Liver (tissue), 9 donors: ENCODE results near the gene GMNN. TPM values are rescaled to one million over a fixed set of nuclear protein-coding genes. Genes with fewer than 3 reads are reported as not detected.
A peak's percentile ranks its signal among the peaks of the same experiment; 100 is the strongest.

ENCODE experiments used
- DNase-seq: peaks from one replicate; pipeline ENCODE4 v3.0.0-alpha.2; 2017; ENCODE audit warnings: low spot score
- H3K27ac ChIP-seq, 2 donors: one replicate each; pipeline ENCODE4 v1.7.0; 2013; ENCODE audit warnings: inconsistent platforms in 2 of 2, low read length in 2 of 2, control low read depth in 1 of 2, low read depth in 1 of 2, mild to moderate bottlenecking in 1 of 2
- H3K27me3 ChIP-seq, 4 donors: one replicate each; pipeline versions ENCODE4 v1.6.1 to v1.7.0; 2013; ENCODE audit warnings: low read length in 3 of 4, inconsistent platforms in 1 of 4, mild to moderate bottlenecking in 1 of 4, moderate library complexity in 1 of 4; ENCODE audit not compliant: control insufficient read depth in 4 of 4, insufficient read depth in 4 of 4
- H3K36me3 ChIP-seq, 4 donors: one replicate each; pipeline versions ENCODE4 v1.6.1 to v1.7.0; 2013; ENCODE audit warnings: low read length in 3 of 4, mild to moderate bottlenecking in 3 of 4, low read depth in 1 of 4, moderate library complexity in 1 of 4; ENCODE audit not compliant: control insufficient read depth in 4 of 4, insufficient read depth in 3 of 4
- H3K4me1 ChIP-seq, 4 donors: one replicate each; pipeline versions ENCODE4 v1.6.1 to v1.7.0; 2013; ENCODE audit warnings: low read length in 3 of 4, mild to moderate bottlenecking in 3 of 4, moderate library complexity in 1 of 4; ENCODE audit not compliant: control insufficient read depth in 4 of 4, insufficient read depth in 4 of 4
- H3K4me3 ChIP-seq, 3 donors: one replicate each; pipeline versions ENCODE4 v1.6.1 to v1.7.0; 2013; ENCODE audit warnings: low read length in 3 of 3, control low read depth in 1 of 3, low read depth in 1 of 3, mild to moderate bottlenecking in 1 of 3
- H3K9ac ChIP-seq, 2 donors: one replicate each; pipeline ENCODE4 v1.7.0; 2013; ENCODE audit warnings: low read length in 2 of 2, mild to moderate bottlenecking in 2 of 2, moderate library complexity in 2 of 2, control low read depth in 1 of 2, low read depth in 1 of 2
- H3K9me3 ChIP-seq, 4 donors: one replicate each; pipeline versions ENCODE4 v1.6.1 to v1.7.0; 2013; ENCODE audit warnings: low read length in 3 of 4; ENCODE audit not compliant: control insufficient read depth in 4 of 4
- FOXA1 ChIP-seq: IDR thresholded peaks from 2 replicates; pipeline ENCODE4 v1.6.1; 2016; ENCODE audit warnings: antibody characterized with exemption
- FOXA2 ChIP-seq: IDR thresholded peaks from 2 replicates; pipeline ENCODE4 v1.6.1; 2016; ENCODE audit warnings: antibody characterized with exemption
- HNF4G ChIP-seq: IDR thresholded peaks from 2 replicates; pipeline ENCODE4 v1.6.1; 2016; ENCODE audit warnings: antibody characterized with exemption
- JUND ChIP-seq, 2 donors: IDR thresholded peaks; 2 replicates each; pipeline ENCODE4 v1.6.1; 2016; ENCODE audit warnings: antibody characterized with exemption in 2 of 2
- NR2F2 ChIP-seq: IDR thresholded peaks from 2 replicates; pipeline ENCODE4 v1.6.1; 2016; ENCODE audit warnings: antibody characterized with exemption
- RAD21 ChIP-seq, 2 donors: IDR thresholded peaks; 2 replicates each; pipeline ENCODE4 v1.6.1; 2016; ENCODE audit warnings: antibody characterized with exemption in 2 of 2, mild to moderate bottlenecking in 2 of 2
- RXRA ChIP-seq, 2 donors: IDR thresholded peaks; 2 replicates each; pipeline ENCODE4 v1.6.1; 2017 to 2018; ENCODE audit warnings: antibody characterized with exemption in 2 of 2, mild to moderate bottlenecking in 1 of 2
- SP1 ChIP-seq: IDR thresholded peaks from 2 replicates; pipeline ENCODE4 v1.6.1; 2018; ENCODE audit warnings: antibody characterized with exemption, mild to moderate bottlenecking
- TAF1 ChIP-seq: conservative IDR thresholded peaks from 2 replicates; pipeline ENCODE4 v1.6.1; 2016; ENCODE audit warnings: antibody characterized with exemption, mild to moderate bottlenecking
- YY1 ChIP-seq: IDR thresholded peaks from 2 replicates; pipeline ENCODE4 v1.6.1; 2016; ENCODE audit warnings: antibody characterized with exemption, mild to moderate bottlenecking
- WGBS: extraction: QIAGEN DNeasy Blood & Tissue Kit; methylation state at CpG from one replicate; pipeline ENCODE4 v1.1.7; 2013; 5-methylcytosine and 5-hydroxymethylcytosine counted together
- polyA plus RNA-seq, 2 donors: library from polyadenylated mRNA; stranded (reverse) in 1 of 2; unstranded in 1 of 2; fragments of 200-250 nt in 1 of 2; fragments of >200 nt in 1 of 2; fragmentation: Nextera tagmentation in 1 of 2; extraction: Ambion mirVana in 1 of 2; gene quantifications; one replicate each; pipeline versions ENCODE4 v1.2.1 to v1.2.3, GENCODE V29; 2013 to 2015
- total RNA-seq, 2 donors: library from RNA; depleted of rRNA; stranded (reverse); fragments of >200 nt; gene quantifications; one replicate each; pipeline ENCODE4 v1.2.3, GENCODE V29; 2014
- TF ChIP-seq, protein P1 (sequence below): IDR thresholded peaks from 2 replicates; pipeline ENCODE4 v1.6.1; 2016; ENCODE audit warnings: antibody characterized with exemption
- TF ChIP-seq, protein P2 (sequence below): IDR thresholded peaks from 2 replicates; pipeline ENCODE4 v1.6.1; 2016; ENCODE audit warnings: antibody characterized with exemption
- donor health status: healthy.
- donor health status: healthy.
- donor health status: healthy.
- donor health status: healthy.
- donor health status: healthy.

GMNN gene
- total and polyA plus RNA-seq, 4 donors, result 8.4 to 34.9 (median 11.0) TPM

DNA sequence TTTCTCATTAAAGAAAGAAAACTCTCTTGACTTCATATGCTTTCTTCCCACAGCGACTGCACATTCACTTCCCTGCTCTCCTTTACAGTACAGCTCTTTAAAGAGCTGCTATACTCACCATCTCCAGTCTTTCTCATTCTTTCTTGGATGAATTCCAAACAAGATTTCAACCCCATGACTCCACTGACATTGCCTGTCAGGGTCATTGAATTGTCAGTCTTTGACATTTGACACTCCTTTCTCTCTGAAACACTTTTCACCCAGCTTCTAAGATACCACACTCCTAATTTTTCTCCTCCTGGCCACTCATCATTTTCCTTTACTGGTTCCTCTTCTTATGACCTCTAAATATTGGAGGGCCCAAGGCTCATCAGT is 24.8 kb downstream of the GMNN start:
- WGBS, result 90% methylated on average over 1 of the region's 1 CpG
- Histone ChIP-seq H3K4me3 (no peak overlapping the region), H3K9ac (no peak overlapping the region), H3K27ac (no peak overlapping the region), H3K36me3 (no peaks in the 10 kb centered on the region), H3K4me1 (peaks cover 0 to 8% (median 4%) of the 10 kb centered on the region in 4 donors), H3K9me3 (no peaks in the 10 kb centered on the region), H3K27me3 (no peaks in the 10 kb centered on the region)
- DNase-seq, result no peak
- TF ChIP-seq RXRA (IDR thresholded peaks at IDR 0.05) (peak; percentile 46 to 67), FOXA1 (no peak), TAF1 (no peak)

DNA sequence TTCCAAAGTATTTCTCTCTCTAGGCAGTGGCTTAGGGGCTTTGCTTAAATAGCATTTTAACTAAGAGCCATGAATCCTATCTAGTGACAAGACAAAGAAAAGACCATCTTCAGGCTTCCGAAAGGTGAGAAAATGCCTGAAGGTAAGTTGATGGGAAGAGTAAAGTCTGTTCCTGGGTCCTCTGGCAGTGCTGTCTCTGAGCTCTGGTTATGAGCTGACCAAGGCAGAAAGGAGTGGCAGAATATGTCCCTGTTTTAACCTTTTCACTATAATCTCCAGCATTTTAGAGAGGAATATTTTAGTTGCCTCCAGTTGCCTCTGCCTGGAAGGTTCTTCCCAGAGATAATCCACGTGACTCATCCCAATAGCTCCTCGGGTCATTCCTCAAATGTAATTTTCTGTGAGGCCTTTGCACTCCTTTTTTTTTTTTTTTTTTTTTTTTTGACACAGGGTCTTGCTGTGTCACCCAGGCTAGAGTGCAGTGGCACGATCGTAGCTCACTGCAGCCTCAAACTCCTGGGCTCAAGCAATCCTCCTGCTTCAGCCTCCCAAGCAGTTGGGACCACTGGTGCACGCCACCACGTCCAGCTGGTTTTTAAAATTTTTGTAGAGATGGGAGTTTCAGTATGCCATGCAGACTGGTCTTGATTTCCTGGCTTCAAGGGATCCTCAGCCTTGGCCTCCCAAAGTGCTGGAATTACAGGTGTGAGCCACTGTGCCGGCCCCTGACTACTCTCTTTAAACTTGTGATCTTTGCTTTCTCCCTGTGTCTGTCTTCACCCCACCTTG is 27.7 kb downstream of the GMNN start:
- no peaks in the 10 kb centered on the region for H3K27me3 ChIP-seq
- DNase-seq, result no peak
- peaks cover 0 to 8% (median 4%) of the 10 kb centered on the region in 4 donors for H3K4me1 ChIP-seq
- no peak overlapping the region for H3K9ac ChIP-seq
- H3K9me3 ChIP-seq, result no peaks in the 10 kb centered on the region
- no peaks in the 10 kb centered on the region for H3K36me3 ChIP-seq
- H3K4me3 ChIP-seq, result no peak overlapping the region
- whole genome bisulfite sequencing, result 95% methylated on average over 8 of the region's 8 CpGs
- TF ChIP-seq, protein P1, sequence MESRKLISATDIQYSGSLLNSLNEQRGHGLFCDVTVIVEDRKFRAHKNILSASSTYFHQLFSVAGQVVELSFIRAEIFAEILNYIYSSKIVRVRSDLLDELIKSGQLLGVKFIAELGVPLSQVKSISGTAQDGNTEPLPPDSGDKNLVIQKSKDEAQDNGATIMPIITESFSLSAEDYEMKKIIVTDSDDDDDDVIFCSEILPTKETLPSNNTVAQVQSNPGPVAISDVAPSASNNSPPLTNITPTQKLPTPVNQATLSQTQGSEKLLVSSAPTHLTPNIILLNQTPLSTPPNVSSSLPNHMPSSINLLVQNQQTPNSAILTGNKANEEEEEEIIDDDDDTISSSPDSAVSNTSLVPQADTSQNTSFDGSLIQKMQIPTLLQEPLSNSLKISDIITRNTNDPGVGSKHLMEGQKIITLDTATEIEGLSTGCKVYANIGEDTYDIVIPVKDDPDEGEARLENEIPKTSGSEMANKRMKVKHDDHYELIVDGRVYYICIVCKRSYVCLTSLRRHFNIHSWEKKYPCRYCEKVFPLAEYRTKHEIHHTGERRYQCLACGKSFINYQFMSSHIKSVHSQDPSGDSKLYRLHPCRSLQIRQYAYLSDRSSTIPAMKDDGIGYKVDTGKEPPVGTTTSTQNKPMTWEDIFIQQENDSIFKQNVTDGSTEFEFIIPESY, result no peak
- TF ChIP-seq FOXA2, result no peak
- no peak for TF ChIP-seq RAD21 (IDR thresholded peaks at IDR 0.05)
- TF ChIP-seq YY1, result no peak
- no peak overlapping the region for H3K27ac ChIP-seq

DNA sequence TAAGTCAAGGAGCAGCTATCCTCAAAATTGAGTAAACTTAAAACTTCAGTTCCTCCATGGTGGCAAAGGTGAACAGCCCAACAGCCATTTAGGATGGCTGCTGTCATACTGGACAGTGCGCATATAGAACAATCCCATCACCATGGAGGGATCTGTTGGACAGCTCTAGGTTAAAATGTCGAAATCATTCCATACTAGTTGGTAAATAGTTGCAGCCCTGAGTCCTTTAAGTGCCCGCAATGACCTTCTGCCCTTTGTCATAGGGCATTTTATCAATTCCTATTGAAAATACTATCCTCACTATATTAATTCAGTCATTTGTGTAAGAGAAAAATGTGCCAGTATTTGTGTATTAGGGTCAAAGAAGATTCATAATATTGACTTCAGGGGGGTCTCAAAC is 32.8 kb downstream of the GMNN start:
- no peak for DNase-seq
- WGBS, result 93% methylated on average over 3 of the region's 3 CpGs
- Histone ChIP-seq H3K4me1 (no peaks in the 10 kb centered on the region), H3K4me3 (no peak overlapping the region), H3K9me3 (no peaks in the 10 kb centered on the region), H3K36me3 (peaks cover 0 to 2% (median 0%) of the 10 kb centered on the region in 4 donors), H3K27ac (no peak overlapping the region), H3K27me3 (no peaks in the 10 kb centered on the region), H3K9ac (no peak overlapping the region)
- TF ChIP-seq NR2F2 (no peak), FOXA1 (no peak), SP1 (no peak), JUND (IDR thresholded peaks at IDR 0.05) (no peak), YY1 (no peak), HNF4G (no peak)
- TF ChIP-seq, protein P1, result no peak
- TF ChIP-seq, protein P2, sequence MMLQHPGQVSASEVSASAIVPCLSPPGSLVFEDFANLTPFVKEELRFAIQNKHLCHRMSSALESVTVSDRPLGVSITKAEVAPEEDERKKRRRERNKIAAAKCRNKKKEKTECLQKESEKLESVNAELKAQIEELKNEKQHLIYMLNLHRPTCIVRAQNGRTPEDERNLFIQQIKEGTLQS, result no peak
